ENCODE results near the gene RBM42.
"Not testable (repeated sequence)": the region's sequence is repeated elsewhere in the genome, so short reads cannot be mapped to it uniquely, and the experiment has no call there.

RBM42 gene, protein sequence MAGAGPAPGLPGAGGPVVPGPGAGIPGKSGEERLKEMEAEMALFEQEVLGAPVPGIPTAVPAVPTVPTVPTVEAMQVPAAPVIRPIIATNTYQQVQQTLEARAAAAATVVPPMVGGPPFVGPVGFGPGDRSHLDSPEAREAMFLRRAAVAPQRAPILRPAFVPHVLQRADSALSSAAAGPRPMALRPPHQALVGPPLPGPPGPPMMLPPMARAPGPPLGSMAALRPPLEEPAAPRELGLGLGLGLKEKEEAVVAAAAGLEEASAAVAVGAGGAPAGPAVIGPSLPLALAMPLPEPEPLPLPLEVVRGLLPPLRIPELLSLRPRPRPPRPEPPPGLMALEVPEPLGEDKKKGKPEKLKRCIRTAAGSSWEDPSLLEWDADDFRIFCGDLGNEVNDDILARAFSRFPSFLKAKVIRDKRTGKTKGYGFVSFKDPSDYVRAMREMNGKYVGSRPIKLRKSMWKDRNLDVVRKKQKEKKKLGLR

DNA sequence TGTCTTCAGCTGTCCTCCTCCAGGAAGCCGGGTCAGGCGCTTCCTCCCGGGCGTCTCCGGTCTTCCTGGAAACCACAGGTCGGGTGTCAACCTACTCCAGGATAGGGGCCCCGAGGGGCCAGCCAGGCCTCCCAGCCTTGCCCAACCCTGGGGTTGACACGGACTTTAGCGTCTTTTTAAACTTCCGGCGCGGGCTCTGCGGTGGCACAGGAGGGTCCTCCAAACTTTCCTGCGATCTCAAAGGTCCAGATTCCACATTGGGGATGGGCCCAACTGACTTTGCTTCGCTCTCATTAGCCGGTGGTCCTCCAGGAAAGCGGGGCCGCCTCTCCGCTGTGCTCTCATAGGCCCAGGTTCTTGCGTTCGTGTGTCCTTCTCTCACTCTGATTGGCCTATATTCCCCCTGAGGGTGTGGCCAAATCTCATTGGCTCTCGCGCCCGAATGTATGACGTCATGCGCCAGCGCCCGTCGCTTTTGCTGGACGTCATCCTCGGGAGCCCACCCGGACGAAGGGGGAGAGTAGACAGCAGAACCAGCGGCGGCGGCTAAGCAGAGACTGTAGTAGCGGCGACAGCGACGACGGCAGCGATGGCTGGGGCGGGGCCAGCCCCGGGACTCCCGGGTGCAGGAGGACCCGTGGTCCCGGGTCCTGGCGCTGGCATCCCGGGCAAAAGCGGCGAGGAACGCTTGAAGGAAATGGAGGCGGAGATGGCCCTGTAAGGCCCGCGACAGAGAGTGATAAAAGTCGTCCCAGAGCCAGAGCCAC, at the start of gene RBM42:
Gene RBM42, plus strand, starts transcription at position 472 of the 767 bp plus-strand sequence. Its CDS starts 118 bp downstream, at position 590.
- DNase-seq (ENCODE audit: low read depth in 2 of 2): peak; percentile 94 to 95

DNA sequence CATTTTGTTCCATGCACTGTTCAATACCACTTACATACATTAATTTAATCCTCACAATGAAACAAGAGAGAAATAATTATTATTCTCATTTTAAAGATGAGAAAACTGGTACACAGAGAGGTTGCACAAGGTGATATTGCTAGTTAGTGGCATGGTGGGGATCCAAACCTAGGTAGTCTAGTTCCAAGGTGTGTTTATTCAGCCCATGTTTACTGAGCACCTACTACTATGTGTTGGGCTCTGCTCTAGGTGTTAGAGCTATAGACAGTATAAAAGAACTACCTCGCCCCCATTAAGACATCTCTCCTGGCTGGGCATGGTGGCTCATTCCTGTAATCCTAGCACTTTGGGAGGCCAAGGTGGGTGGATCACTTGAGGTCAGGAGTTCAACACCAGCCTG, 46.1 kb upstream of the RBM42 start:
- no peak for DNase-seq (ENCODE audit: low read depth in 2 of 2)

DNA sequence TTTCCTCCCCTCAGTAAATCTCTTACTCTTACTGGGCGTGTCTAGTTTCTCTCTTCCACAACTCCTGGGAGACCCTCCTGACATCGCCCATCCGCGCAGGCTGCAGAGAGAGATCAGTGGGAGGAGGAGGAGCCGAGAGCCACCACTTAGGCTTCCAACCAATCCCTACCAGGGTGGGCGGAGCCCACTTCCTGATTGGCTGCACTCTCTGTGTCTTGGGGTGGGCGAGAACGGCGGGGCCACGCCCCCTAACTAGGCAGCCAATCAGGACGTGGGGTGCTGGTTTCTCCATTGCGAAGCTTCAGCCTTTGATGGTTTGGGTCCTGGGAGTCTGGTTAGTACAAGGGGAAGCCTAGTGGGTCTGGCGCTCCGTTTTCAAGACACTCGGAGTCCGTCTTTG, 43.0 kb upstream of the RBM42 start, which contains the start of gene PMIS2:
Gene PMIS2, plus strand, starts transcription at position 326 of the 400 bp plus-strand sequence. CDS start 87 bp downstream, outside the sequence.
- DNase-seq (ENCODE audit: low read depth in 2 of 2): peak; percentile 12 to 15

DNA sequence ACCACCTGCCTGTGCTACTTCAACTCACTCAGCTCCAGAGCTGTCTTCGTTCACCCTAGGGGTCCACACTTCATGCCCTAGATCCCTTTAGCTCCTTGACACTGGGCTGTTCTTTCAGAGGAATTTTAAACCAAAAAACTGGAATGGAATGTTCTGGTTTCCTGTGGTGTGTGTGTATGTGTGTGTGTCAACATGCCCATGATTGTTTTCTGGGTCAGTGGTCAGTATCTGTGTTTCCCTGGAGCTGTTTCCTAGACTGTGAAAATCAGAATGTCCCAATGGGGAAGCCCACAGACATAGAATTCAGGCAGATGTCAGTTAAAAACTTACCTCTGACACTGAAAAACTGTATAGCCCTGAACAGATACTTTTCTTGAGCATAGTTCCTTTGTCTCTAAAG, 41.5 kb upstream of the RBM42 start:
- DNase-seq (ENCODE audit: low read depth in 2 of 2): no peak

DNA sequence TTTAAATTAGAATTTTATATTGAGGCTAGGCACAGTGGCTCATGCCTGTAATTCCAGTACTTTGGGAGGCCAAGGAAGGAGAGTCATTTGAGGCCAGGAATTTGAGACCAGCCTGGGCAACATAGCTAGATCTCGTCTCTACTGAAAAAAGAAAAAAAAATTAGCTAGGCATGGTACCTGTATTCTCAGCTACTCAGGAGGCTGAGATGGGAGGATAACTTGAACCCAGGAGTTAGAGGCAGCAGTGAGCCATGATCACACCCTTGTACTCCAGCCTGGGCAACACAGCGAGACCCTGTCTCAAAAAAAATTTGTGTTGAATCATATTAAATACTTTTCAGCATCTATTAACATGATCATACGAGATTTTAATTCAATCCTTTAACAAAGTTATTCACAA, 38.0 kb upstream of the RBM42 start:
- no peak for DNase-seq (ENCODE audit: low read depth in 2 of 2)

DNA sequence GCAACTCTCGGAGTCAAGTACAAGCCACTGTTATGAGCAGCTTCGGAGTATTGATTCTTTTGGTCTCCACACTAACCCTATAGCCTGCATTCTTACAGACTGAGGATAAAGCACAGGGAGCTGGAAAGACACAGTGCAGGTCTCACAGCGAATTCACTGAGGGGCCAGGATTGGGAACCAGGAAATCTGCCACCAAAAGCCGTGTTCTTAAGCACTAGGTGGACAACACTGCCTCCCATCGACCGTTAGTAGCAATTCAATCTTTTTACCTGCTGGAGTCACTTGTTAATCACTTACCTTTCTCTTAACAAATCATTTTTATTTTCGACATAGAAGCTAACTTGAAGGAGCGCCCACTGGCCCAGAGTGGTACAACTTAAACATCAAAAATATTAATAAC, 36.6 kb upstream of the RBM42 start:
- DNase-seq (ENCODE audit: low read depth in 2 of 2): no peak

DNA sequence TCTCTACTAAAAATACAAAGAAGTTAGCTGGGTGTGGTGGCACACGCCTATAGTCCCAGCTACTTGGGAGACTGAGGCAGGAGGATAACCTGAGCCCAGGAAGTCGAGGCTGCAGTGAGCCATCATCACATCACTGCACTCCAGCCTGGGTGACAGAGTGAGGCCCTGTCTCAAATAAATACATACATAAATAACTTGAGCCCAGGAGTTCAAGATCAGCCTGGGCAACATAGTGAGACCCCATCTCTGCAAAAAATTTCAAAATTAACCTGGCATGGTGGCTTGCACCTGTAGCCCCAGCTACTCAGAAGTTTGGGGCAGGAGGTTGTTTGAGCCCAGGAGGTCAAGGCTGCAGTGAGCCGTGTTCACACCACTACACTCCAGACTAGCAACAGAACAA, 33.8 kb upstream of the RBM42 start:
- DNase-seq (ENCODE audit: low read depth in 2 of 2): not testable (repeated sequence)

DNA sequence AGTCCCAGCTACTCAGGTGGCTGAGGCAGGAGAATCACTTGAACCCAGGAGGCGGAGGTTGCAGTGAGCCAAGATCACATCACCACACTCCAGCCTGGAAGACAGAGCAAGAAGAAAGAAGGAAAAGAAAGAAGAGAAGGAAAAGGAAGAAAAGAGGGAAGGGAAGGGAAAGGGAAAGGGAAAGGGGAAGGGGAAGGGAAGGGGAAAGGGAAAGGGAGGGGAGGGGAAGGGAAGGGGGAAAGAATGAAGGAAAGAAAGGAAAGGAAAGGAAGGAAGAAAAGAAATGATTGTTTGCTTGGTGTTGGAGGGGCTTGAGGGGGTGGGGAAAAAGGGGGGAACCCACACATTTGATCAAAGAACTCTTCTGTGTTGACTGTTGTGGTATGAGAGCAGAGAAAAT, 32.9 kb upstream of the RBM42 start:
- no peak for DNase-seq (ENCODE audit: low read depth in 2 of 2)

DNA sequence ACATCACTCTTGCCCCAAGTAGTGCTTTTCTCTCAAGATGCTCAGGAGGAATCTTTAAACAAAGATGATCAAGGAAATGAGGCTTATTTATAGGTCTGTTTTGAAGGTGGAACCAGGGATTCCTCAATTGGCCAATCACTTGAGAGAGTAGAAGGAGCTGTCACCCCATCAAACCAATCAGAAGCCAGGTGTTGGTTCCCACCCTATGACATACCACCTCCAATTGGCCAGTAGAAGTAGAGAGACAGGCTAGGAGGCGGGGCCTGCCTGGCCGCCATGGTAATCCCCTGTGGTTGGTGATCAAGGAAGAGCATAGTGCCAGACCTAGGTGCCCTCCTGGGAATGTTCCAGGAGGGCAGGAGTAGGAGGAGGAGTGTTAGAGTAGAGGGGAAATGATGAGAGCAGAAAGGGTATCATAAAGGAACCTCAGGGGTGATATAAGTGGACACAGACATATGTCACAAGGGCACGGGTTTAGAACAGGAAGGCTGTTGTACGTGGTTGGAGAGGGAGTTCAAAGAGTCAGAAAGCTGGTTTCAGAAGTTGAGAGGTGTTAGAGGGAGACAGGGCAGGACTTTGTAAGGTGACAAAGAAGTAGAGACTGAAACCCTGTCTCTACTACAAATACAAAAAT, 32.4 kb upstream of the RBM42 start:
- DNase-seq (ENCODE audit: low read depth in 2 of 2): no peak

DNA sequence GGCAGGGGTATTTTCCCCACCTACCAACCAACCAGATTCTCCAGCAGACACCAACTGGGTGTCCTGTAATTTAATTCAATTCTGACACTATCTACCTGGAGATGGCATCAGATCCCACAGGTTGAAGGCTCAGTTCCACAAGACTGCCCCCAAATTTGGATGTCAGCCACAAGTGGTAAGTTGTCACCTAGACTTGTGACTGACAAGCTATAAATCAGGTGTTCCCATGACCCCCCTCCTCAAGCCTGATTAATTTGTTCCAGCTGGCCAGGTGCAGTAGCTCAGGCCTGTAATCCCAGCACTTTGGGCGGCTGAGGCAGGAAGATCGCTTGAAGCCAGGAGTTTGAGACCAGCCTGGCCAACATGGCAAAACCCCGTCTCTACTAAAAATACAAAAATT, 26.9 kb upstream of the RBM42 start:
- DNase-seq (ENCODE audit: low read depth in 2 of 2): no peak

DNA sequence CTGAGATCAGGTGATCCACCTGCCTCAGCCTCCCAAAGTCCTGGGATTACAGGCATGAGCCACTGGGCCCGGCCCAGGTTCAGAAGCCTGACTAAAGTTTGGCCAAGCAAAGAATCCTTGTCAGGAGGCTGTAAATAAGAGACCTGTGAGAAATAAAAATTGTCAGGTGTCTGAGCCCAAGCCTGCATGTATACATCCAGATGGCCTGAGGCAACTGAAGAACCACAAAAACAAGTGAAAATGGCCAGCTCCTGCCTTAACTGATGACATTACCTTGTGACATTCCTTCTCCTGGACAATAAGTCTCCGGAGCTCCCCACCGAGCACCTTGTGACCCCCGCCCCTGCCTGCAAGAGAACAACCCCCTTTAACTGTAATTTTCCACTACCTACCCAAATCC, 24.4 kb upstream of the RBM42 start:
- not testable (repeated sequence) for DNase-seq (ENCODE audit: low read depth in 2 of 2)

DNA sequence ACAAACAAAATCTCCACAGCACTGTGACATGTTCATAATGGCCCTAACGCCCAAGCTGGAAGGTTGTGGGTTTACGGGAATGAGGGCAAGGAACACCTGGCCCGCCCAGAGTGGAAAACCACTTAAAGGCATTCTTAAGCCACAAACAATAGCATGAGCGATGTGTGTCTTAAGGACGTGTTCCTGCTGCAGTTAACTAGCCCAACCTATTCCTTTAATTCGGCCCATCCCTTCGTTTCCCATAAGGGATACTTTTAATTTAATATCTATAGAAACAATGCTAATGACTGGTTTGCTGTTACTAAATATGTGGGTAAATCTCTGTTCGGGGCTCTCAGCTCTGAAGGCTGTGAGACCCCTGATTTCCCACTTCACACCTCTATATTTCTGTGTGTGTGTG, 21.7 kb upstream of the RBM42 start:
- DNase-seq (ENCODE audit: low read depth in 2 of 2): not testable (repeated sequence)

DNA sequence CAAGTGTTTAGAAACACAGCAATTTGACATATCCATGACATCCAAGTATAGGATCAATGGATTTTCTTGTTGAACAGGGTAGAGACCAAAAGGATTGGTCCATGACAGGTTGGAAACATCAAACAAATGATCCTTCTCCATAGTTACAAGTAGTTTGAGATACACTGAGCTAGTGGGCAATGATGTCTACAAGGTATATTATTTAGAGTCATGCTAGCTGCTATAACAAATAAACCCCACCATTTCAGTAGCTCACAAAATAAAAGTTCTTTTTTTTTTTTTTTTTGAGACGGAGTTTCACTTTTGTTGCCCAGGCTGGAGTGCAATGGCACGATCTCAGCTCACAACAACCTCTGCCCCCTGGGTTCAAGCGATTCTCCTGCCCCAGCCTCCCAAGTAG, 21.2 kb upstream of the RBM42 start:
- DNase-seq (ENCODE audit: low read depth in 2 of 2): no peak

DNA sequence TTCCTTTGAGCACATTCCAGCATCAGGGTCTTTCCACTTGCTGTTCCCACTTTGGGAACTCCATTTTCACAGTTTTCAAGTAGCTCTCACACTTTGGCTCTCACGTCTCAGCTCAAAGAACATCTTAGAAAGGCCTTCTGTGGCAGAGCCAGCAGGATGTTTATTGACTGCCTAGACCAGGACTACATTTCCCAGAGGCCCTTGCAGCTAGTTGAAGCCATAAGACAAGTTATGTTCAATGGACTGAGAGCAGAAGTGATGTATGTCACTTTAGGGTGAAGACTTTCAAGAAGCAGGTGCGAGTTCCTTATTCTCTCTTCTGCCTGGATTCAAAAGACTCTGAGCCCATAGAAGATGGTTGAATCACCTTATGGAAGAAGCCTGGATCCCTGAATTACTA, 20.6 kb upstream of the RBM42 start:
- no peak for DNase-seq (ENCODE audit: low read depth in 2 of 2)

DNA sequence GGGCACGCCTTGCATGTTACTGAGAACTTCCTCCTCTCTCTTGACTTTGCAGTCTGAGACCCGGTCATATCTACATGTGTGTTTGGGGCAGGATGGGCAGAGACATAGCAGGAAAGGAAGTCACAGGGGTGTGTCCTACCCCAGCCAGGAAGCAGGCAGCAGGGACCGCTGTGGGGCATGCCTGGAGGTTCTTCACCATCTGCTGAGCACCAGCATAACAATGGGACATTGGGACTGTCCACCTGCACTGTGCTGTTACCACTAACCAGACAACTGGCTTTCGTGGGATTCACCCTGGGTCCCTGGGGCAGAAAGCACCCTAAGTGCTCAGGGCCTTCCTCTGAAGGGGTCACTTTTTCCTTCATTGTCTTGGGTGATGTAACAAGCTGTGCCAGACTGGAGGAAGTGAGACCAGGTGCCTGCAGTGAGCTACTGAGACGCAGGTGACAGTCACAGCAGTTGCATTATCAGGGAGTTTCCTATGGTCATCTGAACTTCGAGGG, 18.9 kb upstream of the RBM42 start:
- DNase-seq (ENCODE audit: low read depth in 2 of 2): no peak

DNA sequence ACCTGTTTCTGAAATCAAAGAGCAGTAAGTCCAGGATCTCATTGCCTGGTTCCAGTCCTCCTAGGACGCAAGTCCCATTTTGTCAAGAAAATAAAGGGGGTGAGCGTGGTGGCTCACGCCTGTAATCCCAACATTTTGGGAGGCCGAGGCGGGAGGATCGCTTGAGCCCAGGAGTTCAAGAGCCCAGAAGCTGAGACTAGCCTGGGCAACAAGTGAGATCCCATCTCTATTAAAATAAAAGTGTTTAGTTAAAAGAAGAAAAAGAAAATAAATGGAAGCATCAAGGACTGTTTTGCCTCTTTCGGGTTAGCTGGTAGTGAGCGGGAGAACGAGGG, 16.6 kb upstream of the RBM42 start:
- DNase-seq (ENCODE audit: low read depth in 2 of 2): no peak

DNA sequence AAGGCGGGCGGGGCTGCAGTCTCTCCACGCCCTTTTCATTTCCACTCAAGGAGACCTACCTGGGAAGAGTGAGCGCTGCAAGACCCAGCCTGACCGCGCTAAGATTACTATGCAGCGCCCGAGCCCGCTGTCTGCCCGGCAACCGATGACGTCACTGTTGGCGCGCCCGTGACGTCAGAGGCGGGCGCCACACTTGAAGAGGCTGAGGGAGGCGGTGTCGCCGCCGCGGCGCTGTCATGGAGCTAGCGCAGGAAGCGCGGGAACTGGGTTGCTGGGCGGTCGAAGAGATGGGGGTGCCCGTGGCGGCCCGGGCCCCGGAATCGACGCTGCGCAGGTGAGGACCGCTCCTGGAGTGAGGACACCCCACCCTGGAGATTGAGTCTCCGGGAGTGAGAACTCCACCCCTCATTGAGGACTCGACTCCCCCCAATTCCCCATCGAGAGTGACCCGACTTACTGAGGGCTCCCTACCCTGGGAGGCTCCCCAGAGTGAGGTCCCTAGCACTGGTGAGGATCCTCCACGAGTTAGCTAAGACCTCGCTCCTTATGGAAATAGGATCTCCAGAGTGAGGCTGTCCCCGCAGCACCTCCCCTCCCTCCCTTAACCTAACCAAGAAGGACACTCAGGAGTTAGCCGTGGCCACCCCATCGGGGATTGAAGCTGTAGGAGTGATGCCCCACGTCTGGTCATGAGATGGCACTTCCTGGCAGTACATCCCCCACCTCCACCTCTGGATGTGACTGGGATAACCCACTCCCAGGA, 16.1 kb upstream of the RBM42 start, which contains the start of gene HAUS5:
Gene HAUS5, plus strand, starts transcription at position 177 of the 763 bp plus-strand sequence. Its CDS starts 60 bp downstream, at position 237.
- DNase-seq (ENCODE audit: low read depth in 2 of 2): peak; percentile 90 to 96

DNA sequence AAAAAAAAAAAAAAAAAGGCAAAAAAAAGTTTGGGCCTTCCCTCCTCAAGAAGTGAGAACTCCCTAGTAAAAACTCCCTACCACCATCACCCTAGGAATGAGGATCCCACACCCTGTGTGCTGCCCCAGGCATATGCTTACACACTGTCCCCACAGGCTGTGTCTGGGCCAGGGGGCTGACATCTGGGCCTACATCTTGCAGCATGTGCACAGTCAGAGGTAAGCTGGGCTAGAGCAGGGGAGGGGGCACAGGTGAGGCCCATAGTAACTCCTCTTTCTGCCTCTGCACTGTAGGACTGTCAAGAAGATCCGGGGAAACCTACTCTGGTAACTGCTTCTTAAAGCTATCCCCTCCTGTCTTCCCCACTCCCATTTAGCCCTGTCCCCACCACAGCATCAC, 15.3 kb upstream of the RBM42 start:
- DNase-seq (ENCODE audit: low read depth in 2 of 2): no peak

DNA sequence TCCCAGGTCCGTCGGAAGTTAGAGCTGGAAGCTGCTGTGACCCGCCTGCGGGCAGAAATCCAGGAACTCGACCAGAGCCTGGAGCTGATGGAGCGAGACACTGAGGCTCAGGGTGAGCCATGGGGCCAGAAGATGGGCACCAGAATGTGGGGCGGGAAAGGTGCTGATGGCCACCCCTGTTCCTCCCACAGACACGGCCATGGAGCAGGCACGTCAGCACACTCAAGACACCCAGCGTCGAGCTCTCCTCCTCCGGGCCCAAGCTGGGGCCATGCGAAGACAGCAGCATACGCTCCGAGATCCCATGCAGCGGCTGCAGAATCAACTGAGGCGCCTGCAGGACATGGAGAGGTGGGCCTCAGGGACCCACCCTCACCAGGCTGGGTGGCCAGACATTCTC, 13.8 kb upstream of the RBM42 start:
- DNase-seq (ENCODE audit: low read depth in 2 of 2): no peak

DNA sequence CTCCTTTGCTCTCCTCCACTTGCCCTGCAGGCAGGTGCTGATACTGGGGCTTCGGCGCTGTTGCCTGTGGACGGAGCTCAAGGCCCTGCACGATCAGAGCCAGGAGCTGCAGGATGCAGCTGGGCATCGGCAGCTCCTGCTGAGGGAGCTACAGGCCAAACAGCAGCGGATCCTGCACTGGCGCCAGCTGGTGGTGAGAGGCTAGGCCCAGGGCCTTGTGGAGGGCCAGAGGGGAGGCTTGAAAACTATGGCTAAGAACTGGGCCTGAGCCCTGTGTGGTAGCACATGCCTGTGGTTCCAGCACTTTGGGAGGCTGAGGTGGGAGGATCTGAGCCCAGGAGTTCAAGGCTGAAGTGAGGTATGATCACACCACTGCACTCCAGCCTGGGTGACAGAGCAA, 10.0 kb upstream of the RBM42 start:
- DNase-seq (ENCODE audit: low read depth in 2 of 2): no peak

DNA sequence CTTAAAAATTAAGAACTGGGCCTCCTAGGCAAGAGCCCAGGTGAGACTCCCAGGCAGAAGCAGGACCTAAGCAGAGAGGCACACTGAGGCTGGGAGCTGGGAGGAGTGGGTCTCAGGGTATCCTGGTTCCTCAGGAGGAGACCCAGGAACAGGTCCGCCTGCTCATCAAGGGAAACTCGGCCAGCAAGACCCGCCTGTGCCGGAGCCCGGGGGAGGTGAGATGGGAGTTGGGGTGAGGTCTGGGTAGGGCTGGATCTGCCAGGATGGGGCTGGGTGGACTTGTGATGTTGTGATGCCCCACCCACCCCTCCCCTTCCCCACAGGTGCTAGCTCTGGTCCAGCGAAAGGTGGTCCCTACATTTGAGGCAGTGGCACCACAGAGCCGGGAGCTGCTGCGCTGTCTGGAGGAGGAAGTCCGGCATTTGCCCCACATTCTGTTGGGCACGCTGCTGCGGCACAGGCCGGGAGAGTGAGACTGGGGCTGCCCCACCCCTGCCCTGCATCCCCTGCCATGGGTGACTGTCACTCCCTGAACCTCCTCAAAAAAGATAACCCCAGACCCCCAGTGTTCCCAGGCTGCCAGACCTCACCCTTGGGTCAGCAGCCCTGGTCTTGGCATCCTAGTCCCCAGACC, 9.4 kb upstream of the RBM42 start:
- DNase-seq (ENCODE audit: low read depth in 2 of 2): no peak

All from stimulated activated CD4-positive, alpha-beta T cell treated with anti-CD3 and anti-CD28 coated beads, Interleukin-4, amount 100 ng/mL, for 48 hours (primary cell).